OCI-LY7 (cell line): ENCODE results near the gene LRRTM3. TPM values are rescaled to one million over a fixed set of nuclear protein-coding genes. Genes with fewer than 3 reads are reported as not detected.

Experiments used
- BruUV-seq: library from RNA; stranded (reverse); fragments of 400-500 nt; replicated peaks from 2 replicates; lab custom pipeline; 2021; lab: Mats Ljungman, UMichigan
- CTCF ChIA-PET: fragments of 300-600 bp; sonication (Branson Sonifier 250); formaldehyde crosslinking; loops from one replicate; lab custom pipeline; 2022; ENCODE audit warnings: antibody characterized with exemption; ENCODE audit not compliant: unreplicated experiment; lab: Charles Lee
- POLR2A ChIA-PET: fragments of 300-600 bp; sonication (Branson Sonifier 250); formaldehyde crosslinking; loops from one replicate; lab custom pipeline; 2022; ENCODE audit warnings: antibody characterized with exemption; lab: Charles Lee
- DNase-seq: peaks from one replicate; pipeline ENCODE4 v3.0.0-alpha.2; 2015; ENCODE audit warnings: low spot score
- H2AFZ ChIP-seq: fragments of 200-600 bp; sonication (generic), shearing (Covaris generic); 2 replicates; pipeline ENCODE4 v1.6.1; 2014; ENCODE audit warnings: mild to moderate bottlenecking, antibody characterized with exemption, low read length, moderate library complexity
- H3K27ac ChIP-seq: fragments of 200-600 bp; sonication (generic); 2 replicates; pipeline ENCODE4 v1.5.1; 2014; ENCODE audit warnings: mixed run types, low read depth, mild to moderate bottlenecking, moderate library complexity, low read length, inconsistent platforms; ENCODE audit not compliant: poor library complexity, severe bottlenecking
- H3K36me3 ChIP-seq: fragments of 200-600 bp; sonication (generic); 2 replicates; pipeline ENCODE4 v1.6.1; 2014; ENCODE audit warnings: mild to moderate bottlenecking, antibody characterized with exemption, low read length, moderate library complexity, mixed read lengths; ENCODE audit not compliant: insufficient read depth
- H3K4me1 ChIP-seq: fragments of 200-600 bp; sonication (generic); 2 replicates; pipeline ENCODE4 v1.5.1; 2014; ENCODE audit warnings: mild to moderate bottlenecking, low read length; ENCODE audit not compliant: insufficient read depth, poor library complexity, severe bottlenecking
- H3K4me2 ChIP-seq: fragments of 200-600 bp; sonication (generic); 2 replicates; pipeline ENCODE4 v1.6.1; 2014; ENCODE audit warnings: mild to moderate bottlenecking, low read length
- H3K4me3 ChIP-seq: fragments of 200-600 bp; sonication (generic); 2 replicates; pipeline ENCODE4 v1.5.1; 2014; ENCODE audit warnings: mild to moderate bottlenecking, low read depth, low read length; ENCODE audit not compliant: poor library complexity, severe bottlenecking
- H3K79me2 ChIP-seq: fragments of 200-600 bp; sonication (generic); 2 replicates; pipeline ENCODE4 v1.6.1; 2016; ENCODE audit warnings: low read depth, mild to moderate bottlenecking, low read length, moderate library complexity, mixed read lengths; ENCODE audit not compliant: insufficient read depth
- H3K9me2 ChIP-seq: fragments of 200-600 bp; sonication (generic); 2 replicates; pipeline ENCODE4 v1.6.1; 2016; ENCODE audit warnings: mild to moderate bottlenecking, low read length, mixed read lengths; ENCODE audit not compliant: insufficient read depth
- H3K9me3 ChIP-seq: fragments of 200-600 bp; sonication (generic); 2 replicates; pipeline ENCODE4 v1.6.1; 2014; ENCODE audit warnings: mild to moderate bottlenecking, mixed run types, low read length, mixed read lengths
- H4K20me1 ChIP-seq: fragments of 200-600 bp; sonication (generic); 2 replicates; pipeline ENCODE4 v1.6.1; 2014; ENCODE audit warnings: mild to moderate bottlenecking, antibody characterized with exemption, low read length, moderate library complexity, mixed read lengths; ENCODE audit not compliant: insufficient read depth
- EZH2phosphoT487 ChIP-seq: fragments of 200-600 bp; sonication (generic); IDR thresholded peaks from 2 replicates; pipeline ENCODE4 v1.6.1; 2018; ENCODE audit warnings: low read depth, borderline replicate concordance, mild to moderate bottlenecking, mixed run types, antibody characterized with exemption, low read length, moderate library complexity, mixed read lengths
- intact Hi-C: fragments of 100-400 bp; cut with micrococcal nuclease; formaldehyde crosslinking; loops from one replicate; pipeline ENCODE4 v1.10.0; 2022; ENCODE audit not compliant: unreplicated experiment
- total RNA-seq, 2 experiments: library from RNA; depleted of rRNA in 1 of 2; stranded (reverse); fragments of >200 nt in 1 of 2; shearing (Covaris generic) in 1 of 2; gene quantifications; 2 replicates each; pipeline ENCODE4 v1.2.3, GENCODE V29; 2014 to 2022
- TF ChIP-seq, protein P1 (sequence below): fragments of 200-600 bp; sonication (generic); conservative IDR thresholded peaks from 2 replicates; pipeline ENCODE4 v1.5.1; 2014; ENCODE audit warnings: mild to moderate bottlenecking, antibody characterized with exemption, low read length, moderate library complexity, mixed read lengths

Gene LRRTM3
- total RNA-seq, 2 experiments from 2014 or later, result not detected

DNA sequence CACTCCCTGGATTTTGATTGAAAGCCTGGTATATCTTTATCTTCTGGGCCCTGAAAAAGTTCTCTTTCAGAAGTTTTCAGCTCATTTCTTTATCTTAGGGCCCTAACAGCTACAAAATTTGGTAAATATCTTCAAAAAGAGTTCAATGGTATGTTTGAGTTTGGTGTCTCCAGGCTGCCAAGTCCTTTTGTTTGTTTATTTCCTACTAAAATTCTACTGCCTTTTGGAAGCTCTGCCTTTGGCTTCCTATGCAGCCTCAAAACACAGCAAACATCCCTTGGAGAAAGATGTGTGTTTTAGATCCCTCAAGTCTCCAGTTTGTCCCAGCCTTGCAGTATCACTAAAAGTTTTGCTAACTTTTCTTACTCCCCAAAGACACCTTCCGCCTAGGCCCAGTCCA is 146.8 kb downstream of the LRRTM3 start:
- intact Hi-C loops, result no loop called here
- H3K9me3 ChIP-seq, result no peaks in the 10 kb centered on the region
- H3K79me2 ChIP-seq, result no peaks in the 10 kb centered on the region
- no TSS peak for BruUV-seq
- no peak overlapping the region for H3K4me2 ChIP-seq
- TF ChIP-seq, protein P1, sequence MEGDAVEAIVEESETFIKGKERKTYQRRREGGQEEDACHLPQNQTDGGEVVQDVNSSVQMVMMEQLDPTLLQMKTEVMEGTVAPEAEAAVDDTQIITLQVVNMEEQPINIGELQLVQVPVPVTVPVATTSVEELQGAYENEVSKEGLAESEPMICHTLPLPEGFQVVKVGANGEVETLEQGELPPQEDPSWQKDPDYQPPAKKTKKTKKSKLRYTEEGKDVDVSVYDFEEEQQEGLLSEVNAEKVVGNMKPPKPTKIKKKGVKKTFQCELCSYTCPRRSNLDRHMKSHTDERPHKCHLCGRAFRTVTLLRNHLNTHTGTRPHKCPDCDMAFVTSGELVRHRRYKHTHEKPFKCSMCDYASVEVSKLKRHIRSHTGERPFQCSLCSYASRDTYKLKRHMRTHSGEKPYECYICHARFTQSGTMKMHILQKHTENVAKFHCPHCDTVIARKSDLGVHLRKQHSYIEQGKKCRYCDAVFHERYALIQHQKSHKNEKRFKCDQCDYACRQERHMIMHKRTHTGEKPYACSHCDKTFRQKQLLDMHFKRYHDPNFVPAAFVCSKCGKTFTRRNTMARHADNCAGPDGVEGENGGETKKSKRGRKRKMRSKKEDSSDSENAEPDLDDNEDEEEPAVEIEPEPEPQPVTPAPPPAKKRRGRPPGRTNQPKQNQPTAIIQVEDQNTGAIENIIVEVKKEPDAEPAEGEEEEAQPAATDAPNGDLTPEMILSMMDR, result no peak
- no peak for TF ChIP-seq EZH2phosphoT487
- H2AFZ ChIP-seq, result no peak overlapping the region
- no peaks in the 10 kb centered on the region for H3K36me3 ChIP-seq
- no peak overlapping the region for H3K4me3 ChIP-seq
- no peak overlapping the region for H3K27ac ChIP-seq
- no peaks in the 10 kb centered on the region for H3K9me2 ChIP-seq
- CTCF ChIA-PET, result interaction anchor here (0.9 kb wide), 1 partner anchor 8 kb away, joined by 3 read pairs; no protein-coding TSS in a partner anchor
- H3K4me1 ChIP-seq, result no peaks in the 10 kb centered on the region
- no peaks in the 10 kb centered on the region for H4K20me1 ChIP-seq
- DNase-seq, result no peak
- POLR2A ChIA-PET, result interaction anchor here (1.7 kb wide), 1 partner anchor 11 kb away, joined by 4 read pairs; no protein-coding TSS in a partner anchor

DNA sequence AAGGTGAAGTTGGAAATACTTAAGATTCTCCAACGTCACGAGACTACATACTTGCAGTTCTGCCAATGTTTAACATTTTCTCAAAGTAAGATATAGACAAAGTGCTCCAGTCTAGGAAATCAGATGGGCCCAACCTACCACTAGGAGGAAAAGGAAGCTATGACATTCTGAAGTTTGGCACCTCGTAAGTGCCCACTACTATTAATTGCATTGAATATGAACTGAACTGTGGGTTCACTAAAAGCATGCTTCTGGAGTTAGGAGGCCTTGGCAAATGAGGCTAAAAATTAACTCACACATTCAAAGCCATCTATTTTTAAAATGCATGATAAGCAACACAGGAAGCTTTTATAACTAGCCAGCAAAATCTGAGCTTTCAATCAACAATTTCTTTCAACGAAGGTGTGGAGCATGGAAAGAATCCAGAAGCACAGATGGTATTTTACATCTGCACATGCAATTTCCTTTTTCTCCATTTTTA is 149.7 kb downstream of the LRRTM3 start:
- DNase-seq, result no peak
- BruUV-seq, result no TSS peak
- H3K4me1 ChIP-seq, result no peaks in the 10 kb centered on the region
- no peaks in the 10 kb centered on the region for H3K79me2 ChIP-seq
- no peaks in the 10 kb centered on the region for H4K20me1 ChIP-seq
- H3K27ac ChIP-seq, result no peak overlapping the region
- TF ChIP-seq, protein P1, result no peak
- TF ChIP-seq EZH2phosphoT487, result no peak
- intact Hi-C loops, result no loop called here
- ChIA-PET CTCF (no interaction called here), POLR2A (interaction anchor here (0.5 kb wide), 1 partner anchor 50 kb away, joined by 5 read pairs; no protein-coding TSS in a partner anchor)
- H3K4me2 ChIP-seq, result no peak overlapping the region
- no peaks in the 10 kb centered on the region for H3K9me2 ChIP-seq
- H3K9me3 ChIP-seq, result no peaks in the 10 kb centered on the region
- H3K4me3 ChIP-seq, result no peak overlapping the region
- no peak overlapping the region for H2AFZ ChIP-seq
- H3K36me3 ChIP-seq, result no peaks in the 10 kb centered on the region

DNA sequence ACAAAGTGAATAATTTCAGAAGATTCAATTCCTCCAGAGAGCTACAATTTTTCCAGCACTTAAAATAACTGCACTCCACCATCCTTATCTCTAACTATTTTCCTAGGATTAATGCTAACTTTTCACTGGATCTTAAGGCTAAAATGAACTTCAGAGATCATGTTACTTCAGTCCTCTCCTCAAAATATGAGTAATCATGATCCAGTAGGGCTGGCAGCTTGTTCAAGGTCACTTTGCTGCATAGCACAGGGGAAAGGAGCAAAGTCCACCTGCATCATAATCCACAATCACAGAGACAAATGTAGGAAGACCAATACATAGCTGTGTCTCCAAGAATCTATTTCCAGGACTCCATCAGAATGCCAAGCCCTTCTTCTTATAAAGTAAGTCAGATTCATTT is 150.3 kb downstream of the LRRTM3 start:
- Histone ChIP-seq H4K20me1 (no peaks in the 10 kb centered on the region), H3K9me2 (no peaks in the 10 kb centered on the region), H3K27ac (no peak overlapping the region), H3K36me3 (no peaks in the 10 kb centered on the region), H3K4me1 (no peaks in the 10 kb centered on the region), H3K4me2 (no peak overlapping the region), H2AFZ (no peak overlapping the region), H3K79me2 (no peaks in the 10 kb centered on the region), H3K4me3 (no peak overlapping the region), H3K9me3 (no peaks in the 10 kb centered on the region)
- ChIA-PET POLR2A (no interaction called here), CTCF (no interaction called here)
- DNase-seq, result no peak
- no TSS peak for BruUV-seq
- no peak for TF ChIP-seq EZH2phosphoT487
- TF ChIP-seq, protein P1, result no peak
- intact Hi-C loops, result no loop called here
